GM18526 (cell line): Measurements from ENCODE around the gene TCTN1.
A peak's percentile ranks its signal among the peaks of the same experiment; 100 is the strongest.

Source experiments
- POLR2A ChIP-seq: IDR thresholded peaks from 3 replicates; pipeline ENCODE4 v1.6.1; 2011; ENCODE audit not compliant: insufficient read length; ENCODE audit errors: extremely low read depth

TCTN1 gene

DNA sequence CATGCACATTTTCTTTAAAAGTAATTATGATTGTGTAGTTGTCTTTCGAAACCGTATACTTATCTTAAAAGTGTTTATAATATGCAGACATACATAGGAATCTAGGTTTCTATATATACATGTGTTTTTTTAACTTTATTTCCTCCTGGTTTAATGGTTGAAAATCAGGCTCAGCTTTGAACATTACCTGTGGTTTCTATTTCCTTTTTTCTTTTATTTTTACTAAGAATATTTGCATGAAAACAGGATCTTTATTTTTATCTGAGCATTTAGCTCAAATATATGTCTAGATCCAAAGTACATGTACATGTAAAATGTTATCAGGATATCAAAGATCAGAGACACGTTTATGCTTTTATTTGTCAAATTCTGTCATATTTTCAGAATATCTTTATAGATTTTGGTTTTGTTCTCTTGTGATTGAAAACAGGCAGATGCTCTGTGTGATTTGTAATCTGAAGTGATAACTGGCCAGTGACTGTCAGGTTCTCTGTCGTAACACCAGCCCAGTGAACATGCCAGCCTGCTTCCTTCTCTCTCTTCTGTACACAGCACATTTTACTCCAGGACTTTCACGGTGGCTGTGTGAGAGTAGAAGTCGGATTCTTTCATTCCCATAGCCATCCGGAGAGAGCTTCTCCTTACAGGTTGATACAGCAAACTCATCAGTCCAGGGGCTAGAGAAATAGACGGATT lies 13.7 kb downstream of the TCTN1 start:
- TF ChIP-seq POLR2A: no peak

DNA sequence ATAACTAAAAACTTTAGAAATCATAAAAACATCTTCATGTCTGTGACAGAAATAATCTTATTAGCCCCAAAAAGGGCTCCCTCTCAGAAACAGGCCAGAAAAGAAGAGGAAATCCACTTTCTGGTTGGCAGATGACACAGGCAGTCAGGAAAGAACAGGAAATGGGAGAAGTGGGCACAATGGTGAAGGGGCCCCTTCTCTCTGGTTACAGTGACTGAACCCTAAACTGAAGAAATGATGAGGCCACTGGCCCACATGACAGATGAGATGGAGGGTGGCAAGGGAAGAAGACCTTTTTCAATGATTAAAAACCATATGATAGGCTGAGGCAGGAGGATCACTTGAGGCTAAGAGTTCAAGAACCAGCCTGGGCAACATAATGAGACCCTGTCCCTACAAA lies 21.1 kb downstream of the TCTN1 start:
- TF ChIP-seq POLR2A: no peak

- TF ChIP-seq POLR2A: no peak
These were observed 22.6 kb downstream of the TCTN1 start for GRCh38 chr12:110636516-110636915.

DNA sequence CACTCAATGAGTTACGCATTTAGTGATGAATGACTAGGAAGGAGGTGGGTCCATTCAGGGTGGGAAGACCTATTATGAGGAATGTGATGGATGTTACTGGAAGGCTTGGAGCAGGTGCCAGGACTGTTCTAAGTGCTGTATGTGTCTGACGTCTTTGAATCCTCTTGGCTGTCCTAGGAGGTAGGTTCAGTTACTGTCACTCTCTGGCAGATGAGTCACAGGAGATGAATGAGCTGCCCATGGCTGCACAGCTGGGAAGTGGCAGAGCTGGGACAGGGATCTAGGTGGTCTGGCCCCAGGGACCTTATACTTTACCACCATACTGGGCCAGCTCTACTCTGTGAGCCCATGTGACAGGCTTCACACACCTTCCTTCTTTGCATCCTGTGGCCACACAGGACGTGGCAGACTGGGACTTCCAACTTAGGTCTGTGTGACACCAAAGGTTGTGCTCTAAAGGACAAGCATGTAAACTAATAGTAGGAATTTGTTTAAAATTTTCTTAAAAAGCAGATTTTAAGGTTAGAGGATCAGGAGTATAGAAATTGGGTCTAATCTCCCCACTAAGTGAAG lies 24.0 kb downstream of the TCTN1 start:
- TF ChIP-seq POLR2A: no peak

DNA sequence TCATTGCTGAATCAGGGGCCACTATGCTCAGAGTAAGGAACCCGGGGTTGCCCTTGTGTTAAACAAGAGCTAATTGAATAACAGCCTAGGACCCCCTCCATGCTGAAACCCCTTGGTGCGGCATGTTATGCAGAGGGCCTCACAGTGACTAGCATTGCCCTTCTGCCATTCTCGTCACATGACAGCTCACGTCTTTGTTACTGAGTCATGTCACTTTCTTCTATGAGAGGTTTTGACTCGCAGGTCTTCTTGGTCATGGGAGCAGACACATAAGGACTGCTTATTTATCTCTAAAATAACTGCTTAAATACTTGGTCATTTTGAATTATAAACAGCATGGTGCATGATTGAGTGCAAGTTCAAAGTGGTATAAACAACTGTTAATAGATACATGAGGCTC lies 24.9 kb downstream of the TCTN1 start:
- TF ChIP-seq POLR2A: no peak

DNA sequence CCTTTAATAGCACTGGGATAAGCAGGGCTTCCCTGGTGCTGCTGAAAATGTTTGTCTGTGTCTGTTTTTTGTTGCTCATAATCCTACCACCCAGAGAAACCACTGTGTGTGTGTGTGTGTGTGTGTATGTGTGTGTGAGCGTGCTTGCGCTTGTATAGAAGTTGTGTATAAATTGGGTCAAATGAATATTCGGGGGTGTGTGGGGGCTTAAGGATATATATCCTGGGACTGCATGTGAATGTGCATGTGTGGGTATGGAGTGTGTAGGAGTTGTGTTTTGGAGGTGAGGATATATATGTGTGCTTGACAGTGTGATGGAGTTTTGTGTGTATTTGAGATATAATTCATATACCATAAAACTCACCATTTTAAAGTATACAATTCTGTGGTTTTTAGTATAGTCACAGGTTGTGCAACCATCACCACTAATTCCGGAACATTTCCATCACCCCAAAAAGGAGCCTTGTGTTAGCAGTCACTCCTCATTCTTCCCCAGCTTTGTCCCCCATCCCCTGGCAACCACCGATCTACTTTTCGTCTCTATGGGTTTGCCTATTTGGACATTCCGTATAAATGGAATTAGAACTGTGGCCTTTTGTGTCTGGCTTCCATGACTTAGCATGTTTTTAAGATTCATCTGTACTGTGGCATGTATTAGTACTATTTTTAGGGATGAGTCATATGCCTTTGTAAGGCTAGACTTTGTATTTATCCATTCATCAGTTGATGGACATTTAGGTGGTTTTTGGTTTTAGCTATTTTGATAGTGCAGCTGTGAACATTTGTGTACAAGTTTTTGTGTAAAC lies 25.6 kb downstream of the TCTN1 start:
- TF ChIP-seq POLR2A: no peak

DNA sequence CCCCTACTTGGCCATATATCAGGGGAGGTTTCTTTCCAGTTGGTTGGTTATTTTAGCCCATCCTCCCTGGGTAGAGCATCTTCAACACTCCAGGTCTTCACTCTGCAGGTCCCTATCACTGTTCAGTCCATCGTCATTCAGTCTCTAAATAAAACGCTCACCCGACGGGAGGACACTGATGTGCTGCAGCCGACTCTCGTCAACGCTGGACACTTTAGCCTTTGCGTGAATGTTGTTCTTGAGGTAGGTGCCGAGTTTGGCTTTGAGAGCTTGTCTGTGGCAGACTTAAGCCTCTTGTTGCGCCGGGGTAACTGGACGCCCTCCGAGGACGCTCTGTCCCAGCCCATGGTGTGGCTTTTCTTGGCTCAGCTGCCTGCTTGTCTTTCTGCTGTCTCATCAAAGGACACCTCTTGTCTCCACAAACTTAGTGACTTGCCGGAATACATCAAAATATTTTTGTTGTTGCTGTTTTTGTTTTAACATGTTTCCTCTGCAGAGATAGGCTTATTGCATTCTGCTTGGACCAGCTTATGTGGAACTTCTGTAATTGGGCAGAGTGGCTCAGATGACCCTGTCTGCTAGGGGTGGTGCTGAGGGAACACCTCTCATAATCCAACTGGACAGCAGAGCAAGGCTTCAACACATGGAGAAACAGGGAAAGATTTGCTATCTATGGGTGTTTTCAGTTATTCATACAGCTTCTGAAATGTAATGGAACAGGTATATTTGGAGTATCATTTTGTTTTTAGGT lies 26.5 kb downstream of the TCTN1 start:
- no peak for TF ChIP-seq POLR2A

GRCh38 chr12:110641521-110641920 lies 27.6 kb downstream of the TCTN1 start:
- no peak for TF ChIP-seq POLR2A

DNA sequence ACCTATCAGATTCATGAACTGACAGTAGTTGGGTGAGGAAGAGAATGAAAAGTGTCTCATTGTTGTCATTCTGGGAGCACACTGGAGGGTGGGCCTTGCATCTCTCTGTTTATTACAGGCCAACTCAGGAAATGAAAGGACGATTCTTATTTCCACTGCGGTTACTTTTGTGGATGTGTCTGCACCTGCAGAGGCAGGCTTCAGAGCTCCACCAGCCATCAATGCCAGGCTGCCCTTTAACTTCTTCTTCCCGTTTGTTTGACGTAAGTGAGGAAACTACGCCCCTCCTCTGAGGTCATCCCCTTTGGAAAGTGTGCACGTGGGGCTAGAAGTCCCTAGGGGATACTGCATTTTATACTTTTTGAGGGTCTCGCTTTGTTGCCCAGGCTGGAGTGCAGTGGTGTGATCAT lies 33.7 kb downstream of the TCTN1 start:
- peak; percentile 26 for TF ChIP-seq POLR2A

DNA sequence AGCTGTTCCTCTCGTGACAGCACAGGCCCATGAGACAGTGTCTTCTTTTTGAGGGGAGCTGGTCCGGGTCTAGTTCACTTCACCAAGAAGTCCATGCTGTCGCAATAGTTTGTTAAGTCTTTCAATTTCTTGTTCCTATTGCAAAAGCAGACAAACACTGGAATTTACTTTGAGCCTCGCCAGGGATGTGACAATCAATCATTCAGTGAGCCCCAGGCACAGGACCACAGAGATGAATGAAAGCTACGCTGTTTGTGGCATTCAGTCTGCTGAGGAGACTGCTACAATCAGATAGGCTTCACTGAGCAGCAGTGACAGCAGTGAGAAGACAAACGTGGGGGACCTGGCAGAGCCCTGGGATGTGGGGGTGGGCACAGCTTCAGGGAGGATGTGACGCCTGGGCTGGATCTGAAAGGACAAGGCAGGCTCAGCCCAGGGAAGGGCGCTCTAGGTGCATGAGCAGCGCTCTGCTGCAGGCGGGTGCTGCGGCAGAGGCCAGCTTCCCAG lies 35.5 kb downstream of the TCTN1 start:
- no peak for TF ChIP-seq POLR2A

- TF ChIP-seq POLR2A: no peak
These were observed 42.2 kb downstream of the TCTN1 start for GRCh38 chr12:110656071-110656655.

- TF ChIP-seq POLR2A: no peak
These were observed 43.8 kb downstream of the TCTN1 start for GRCh38 chr12:110657747-110658146.

DNA sequence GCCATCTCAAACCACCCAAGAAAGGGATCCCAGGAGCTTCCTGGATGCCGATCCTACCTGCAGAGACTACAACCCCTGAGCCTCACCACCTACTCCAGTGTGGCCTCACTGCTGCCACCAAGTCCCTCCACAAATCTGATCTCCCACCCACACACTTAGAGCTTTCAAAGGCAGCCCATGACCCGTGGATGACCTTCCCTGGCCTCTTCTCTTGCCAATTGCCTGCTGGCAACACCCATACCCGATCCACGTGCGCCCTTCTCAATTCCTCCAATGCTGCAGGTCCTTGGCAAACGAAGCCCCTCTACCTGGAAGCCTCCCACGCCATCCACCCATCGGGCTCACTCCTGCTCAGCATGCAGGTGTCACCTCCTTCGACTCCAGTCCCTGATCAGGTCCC lies 44.3 kb downstream of the TCTN1 start:
- no peak for TF ChIP-seq POLR2A

- TF ChIP-seq POLR2A: no peak
These were observed 44.9 kb downstream of the TCTN1 start for GRCh38 chr12:110658878-110659277.

DNA sequence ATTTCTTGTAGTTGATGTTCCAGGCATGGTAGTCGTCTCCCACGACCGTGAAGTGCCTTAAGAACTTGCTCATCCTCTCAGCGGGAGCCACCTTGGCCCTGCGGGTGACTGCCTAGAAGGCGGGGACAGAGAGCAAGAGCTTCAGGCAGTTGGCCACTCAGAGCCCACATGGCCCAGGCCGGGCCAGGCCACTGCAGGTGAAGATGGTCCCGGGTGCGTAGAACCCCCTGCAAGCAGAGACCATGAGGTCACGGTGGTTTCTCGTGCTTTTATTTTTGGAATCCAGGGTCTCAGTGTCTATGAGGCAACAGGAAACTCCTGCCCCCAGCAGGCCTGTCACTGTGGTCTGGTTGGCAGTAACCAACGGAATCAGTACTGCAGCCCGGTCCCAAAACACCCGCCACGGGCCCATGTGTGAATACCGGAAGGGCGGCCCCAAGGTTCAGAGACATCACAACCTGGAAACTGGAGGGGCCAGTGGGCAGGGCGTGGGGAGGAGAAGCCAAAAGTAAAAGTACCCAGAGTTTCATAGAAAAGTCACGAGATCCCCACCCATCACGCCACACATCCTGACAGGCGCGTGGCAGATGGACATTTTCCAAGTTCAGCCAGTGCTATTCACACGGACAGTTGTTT lies 47.5 kb downstream of the TCTN1 start:
- no peak for TF ChIP-seq POLR2A

- TF ChIP-seq POLR2A: no peak
These were observed 53.0 kb downstream of the TCTN1 start for GRCh38 chr12:110666892-110667291.
